Astrocyte of the hippocampus (primary cell): Measurements from ENCODE around the gene CDH26.
A peak's percentile ranks its signal among the peaks of the same experiment; 100 is the strongest.

Experiments
- DNase-seq: peaks from one replicate; pipeline ENCODE4 v3.0.0; 2011; ENCODE audit warnings: low read depth, low spot score

The CDH26 gene

DNA sequence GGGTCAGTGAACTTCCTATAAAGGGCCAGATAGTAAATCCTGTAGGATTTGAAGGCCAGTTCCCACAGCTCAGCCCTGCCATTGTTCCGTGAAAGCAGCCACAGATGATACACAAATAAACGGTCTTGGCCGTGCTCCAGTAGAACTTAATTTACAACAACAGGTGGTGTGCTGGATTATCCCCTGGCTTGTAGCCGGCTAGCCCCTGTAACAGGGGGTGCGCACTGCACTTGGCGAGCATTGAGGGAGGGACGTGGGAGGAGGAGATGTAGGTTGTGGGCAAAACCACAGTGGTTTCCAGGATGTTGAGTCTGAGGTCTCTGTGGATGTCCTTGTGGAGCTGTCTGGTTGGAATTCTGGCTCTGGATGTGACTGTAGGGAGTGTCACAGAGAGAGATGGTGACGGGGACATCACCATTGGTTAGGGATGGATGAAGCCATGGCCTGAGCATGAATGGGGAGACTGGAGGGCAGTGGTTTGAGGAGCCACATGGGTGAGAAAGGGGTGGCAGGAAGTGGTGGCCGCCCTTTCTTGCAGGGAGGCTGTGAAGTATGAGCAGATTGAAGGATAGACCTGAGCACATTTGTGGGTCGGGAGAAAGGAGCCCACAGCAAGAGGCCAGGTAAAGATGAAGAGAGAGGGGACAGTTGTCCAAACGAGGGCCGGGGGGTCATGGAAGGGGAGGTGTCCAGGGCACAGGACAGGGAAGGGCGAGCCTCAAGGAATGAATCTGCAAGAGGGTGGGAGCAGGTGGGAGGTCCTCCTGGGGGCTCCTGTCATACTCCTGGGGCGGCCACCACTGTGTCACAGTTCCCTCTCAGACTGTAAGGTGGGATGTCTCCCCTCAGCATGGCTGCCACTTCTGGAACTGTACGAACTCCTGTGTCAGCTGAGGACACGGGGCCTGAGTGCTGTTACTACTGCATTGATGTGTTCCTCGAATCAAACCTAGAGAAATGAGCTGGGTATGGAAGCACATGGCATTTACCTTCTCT lies 53.6 kb downstream of the CDH26 start:
- DNase-seq, result no peak

DNA sequence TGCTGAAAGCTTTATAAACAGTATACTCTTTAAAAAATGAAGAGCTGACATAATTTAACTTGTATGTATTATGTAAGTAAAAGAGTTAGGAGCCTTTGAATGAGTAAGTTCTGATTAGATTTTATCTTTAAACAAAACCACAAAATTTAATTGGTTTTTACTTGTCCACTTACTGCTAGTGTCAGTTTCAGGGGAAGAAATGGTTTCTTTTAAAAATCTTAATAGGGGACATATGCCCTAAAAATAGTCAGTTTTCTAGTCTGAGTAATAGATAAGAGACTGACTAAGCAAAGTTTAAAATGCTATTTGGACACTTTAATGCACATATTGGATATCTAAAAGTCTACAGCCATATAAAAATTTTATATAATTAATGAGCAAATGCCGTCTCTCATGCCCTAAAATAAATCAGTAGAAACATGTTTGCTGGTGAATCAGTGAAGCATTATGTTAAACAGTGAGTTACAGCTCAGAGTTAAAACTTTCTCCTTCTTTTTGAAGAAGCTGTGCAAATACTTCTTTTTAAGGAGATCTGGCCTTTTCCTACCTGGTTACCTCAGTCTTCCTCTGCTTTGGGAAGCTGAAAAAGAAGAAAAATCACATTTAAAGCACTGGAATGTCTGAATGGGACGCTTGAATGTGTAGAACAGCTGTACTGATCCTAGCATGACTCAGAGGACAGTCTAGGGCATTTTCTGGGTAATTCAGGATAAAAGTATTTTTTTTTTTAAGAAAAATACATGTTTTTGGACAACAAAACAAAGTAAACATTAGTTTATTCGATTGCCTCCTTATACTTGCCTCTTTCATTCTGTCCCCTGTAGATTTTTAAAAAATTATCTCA lies 55.3 kb downstream of the CDH26 start:
- no peak for DNase-seq

DNA sequence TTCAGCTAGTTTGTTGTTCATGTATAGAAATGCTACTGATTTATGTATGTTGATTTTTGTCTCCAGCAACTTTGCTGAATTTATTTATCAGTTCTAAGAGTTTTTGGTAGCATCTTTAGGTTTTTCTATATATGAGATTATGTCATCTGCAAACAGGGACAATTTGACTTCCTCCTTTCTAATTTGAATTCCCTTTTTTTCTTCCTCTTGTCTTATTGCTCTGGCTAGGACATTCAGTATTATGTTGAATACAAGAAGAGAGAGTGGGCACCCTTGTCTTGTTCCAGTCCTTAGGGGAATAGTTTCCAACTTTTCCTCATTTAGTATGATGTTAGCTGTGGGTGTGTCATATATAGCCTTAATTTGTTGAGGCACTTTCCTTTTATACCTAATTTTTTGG lies 58.2 kb downstream of the CDH26 start:
- DNase-seq, result no peak

GRCh38 chr20:60020251-60020650 lies 62.0 kb downstream of the CDH26 start:
- DNase-seq, result no peak

DNA sequence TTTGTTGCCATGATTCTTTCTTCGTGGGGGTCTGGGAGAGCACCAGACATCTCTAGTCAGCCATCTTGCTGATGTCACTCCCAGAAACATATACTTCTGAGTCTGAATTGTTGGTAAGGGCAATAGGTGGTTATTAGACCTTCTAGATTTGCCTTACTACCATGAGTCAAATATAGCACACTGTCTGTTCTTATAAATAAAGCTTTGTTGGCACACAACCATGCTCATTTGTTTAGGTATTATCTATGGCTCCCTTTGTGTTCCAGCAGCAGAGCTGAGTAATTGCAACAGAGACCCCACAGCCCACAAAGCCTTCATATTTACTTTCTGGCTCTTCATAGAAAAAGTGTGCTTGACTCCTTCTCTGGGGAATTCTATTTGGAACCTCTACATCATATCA lies 62.9 kb downstream of the CDH26 start:
- DNase-seq, result no peak

DNA sequence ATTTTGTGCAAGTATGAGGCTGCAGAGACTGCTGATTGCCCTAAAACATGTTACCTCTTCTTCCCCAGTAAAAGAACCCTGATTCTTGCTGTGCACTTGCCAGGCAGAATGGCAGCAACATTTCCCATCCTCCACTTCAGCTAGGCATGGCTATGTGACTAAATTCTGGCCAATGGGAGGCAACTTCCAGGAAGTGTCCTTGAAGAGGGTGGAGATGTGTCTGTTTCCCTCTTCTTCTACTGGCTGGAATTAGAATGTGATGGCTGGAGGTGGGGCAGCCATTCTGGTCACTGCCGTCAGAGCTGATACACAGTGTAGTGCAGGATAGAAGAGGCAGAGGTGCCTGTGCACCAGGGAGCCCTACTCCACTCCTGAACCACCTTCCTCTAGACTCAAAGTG lies 64.6 kb downstream of the CDH26 start:
- DNase-seq, result no peak

DNA sequence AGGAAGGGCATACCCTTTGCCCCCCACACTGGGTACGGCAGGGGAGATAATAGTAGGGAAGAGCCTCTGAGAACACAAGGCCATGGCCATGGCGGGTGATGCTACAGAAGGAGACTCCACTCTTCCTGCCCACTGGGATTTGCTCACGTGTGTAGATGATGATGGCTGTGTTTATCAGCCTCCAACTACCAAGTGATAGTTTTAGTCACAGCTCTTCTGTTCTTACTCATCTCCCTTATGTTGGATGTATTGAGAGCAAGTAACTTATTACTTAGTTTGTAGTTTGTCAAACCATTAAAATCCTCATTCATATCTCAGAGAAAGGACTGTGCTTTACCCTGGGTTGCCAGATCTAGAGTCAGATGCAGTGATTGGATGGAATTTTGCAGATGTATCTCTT lies 66.0 kb downstream of the CDH26 start:
- no peak for DNase-seq

DNA sequence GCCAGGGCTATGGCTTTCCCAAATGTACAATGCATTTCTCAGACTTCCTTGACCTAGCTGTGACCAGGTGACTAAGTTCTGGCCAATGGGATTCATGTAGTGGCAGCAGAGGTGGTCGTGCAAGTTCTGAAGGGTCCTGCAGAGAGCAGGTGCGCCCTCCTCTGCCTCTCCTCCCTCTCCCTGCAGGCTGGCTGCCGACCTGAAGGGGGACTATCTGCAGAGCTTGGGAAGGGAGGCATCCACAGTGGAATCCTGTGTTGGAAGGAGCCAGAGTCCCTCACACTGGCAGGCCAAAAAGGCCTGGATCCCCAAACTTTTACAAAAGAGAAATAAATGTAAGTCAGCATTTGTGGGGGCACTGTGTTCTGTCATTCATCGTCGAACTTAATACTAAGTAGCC lies 66.6 kb downstream of the CDH26 start:
- no peak for DNase-seq

DNA sequence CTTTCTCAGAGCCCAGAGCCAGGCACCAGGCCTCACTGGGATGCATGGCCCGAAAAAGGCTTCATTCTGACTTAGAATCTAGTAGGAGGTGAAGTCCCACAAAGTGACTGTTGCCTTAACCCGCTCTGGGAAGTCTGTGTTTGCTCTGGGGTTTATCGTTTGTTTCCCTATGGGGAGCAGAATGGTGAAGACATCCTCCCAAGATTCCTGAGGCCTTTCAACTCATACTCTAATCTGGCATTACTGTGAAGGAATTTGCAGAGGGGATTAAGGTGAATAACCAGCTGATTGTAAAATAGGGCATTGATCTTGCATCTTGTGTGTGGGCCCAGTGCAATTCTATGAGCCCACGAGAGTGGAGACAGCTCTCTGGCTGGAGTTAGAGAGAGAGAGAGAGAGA lies 67.8 kb downstream of the CDH26 start:
- no peak for DNase-seq

DNA sequence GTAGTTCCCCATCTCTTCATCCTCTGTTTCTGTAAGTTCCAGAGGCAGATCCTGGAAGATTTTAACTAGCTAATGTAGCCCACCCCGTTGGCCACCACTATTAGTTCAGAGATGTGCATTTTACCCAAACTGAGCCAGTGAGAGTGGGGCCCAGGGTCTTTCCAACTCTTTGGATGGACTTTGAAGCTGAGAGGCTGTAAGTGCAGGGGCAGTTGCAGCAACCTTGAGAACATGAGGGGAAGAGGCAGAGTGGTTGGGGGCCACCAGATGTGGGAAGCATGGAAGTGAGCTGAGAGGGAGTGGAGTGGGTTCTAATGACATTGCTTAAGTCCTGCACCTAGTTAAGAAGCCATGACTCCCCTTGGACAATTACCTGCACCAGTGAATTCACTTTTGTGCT lies 72.2 kb downstream of the CDH26 start:
- DNase-seq, result no peak

GRCh38 chr20:60031107-60031506 lies 72.9 kb downstream of the CDH26 start:
- no peak for DNase-seq

- DNase-seq, result peak; percentile 58
Observed at GRCh38 chr20:60034231-60035110, 76.2 kb downstream of the CDH26 start.

DNA sequence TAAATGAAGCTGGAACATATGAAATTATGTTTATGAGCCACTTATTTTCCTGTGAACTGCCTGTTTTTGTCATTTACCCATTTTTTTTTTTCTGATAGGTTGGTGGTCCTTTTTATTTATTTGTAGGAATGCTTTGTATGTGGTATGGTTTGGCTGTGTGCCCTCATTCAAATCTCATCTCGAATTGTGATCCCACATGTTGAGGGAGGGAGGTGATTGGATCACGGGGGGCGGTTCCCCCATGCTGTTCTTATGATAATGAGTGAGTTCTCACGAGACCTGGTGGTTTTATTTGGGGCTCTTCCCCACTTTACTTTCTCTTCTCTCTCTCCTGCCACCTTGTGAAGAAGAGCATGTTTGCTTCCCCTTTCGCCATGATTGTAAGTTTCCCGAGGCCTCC lies 77.3 kb downstream of the CDH26 start:
- DNase-seq, result peak; percentile 46

DNA sequence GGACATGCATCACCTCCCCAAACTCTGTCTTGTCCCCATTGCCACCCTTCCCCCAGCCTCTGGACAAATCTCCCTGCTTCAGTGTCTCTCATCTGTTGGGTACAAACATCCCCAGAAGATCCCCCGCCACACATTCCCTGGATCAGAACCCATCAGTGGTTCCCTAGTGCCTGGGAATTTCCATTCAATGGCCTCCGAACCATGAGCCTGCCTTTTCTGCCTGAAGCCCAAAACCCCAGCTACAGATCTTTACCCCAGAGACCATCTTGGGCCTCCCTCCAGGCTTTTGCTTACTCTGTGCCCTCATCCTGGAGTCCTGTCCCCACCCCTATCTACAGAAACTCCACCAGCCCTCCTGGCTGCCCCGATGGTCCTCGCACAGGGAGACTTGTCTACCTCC lies 78.1 kb downstream of the CDH26 start:
- DNase-seq, result no peak

DNA sequence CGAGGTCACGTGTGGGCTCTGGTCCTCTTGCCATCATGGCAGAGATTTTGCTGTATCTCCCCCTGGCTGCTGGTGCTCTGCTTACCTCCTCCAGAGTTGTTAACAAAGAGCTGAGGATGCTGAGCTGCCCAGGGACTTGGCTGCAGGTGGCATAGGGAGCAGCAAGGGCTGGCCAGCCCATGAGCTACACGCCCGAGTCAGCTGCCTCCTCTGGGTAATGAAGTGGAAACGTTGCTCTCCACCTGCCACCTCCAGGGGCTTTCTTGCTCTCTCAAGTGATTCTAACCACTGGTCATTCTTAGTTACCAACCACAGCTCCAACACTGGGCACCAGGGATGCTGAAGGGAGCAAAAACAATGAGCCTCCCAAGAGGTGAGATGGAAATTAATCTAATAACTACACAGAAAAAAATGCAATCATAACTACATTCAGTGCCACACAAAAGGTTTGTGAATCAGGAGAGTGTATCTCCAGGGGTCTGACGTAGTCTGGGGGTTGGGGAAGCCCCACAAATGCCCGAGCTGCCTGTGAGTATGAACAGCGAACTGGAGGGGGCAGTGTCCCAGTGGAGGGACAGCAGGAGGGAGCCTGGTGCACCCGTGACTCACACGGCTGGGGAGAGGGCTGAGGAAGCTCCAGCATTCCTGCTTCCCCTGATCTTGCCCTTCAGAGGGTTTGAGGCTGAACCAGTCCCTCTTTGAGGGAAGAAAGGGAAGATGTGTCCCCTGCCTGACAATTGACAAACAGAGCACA lies 78.7 kb downstream of the CDH26 start:
- peak; percentile 67 for DNase-seq

GRCh38 chr20:60038400-60039008 lies 80.3 kb downstream of the CDH26 start:
- no peak for DNase-seq

DNA sequence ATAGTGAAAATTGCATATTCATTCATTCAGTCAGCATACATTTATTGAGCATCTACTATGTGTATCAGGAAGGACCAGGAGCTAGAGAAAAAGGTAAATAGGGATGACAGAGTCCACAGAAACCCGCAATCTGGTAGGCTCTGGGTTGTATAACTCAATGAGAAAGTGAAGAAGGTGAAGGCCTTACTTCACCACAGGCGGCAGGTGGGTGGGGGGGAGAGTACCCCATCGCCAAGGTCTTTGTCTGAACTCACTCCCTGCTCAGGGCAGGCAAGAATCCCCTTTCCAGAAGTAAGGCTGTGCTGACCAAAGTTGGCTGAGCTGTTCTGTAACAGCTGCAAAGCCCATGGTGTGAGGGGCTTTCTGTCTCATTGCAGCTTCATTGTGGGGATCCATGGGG lies 81.3 kb downstream of the CDH26 start:
- DNase-seq, result no peak

DNA sequence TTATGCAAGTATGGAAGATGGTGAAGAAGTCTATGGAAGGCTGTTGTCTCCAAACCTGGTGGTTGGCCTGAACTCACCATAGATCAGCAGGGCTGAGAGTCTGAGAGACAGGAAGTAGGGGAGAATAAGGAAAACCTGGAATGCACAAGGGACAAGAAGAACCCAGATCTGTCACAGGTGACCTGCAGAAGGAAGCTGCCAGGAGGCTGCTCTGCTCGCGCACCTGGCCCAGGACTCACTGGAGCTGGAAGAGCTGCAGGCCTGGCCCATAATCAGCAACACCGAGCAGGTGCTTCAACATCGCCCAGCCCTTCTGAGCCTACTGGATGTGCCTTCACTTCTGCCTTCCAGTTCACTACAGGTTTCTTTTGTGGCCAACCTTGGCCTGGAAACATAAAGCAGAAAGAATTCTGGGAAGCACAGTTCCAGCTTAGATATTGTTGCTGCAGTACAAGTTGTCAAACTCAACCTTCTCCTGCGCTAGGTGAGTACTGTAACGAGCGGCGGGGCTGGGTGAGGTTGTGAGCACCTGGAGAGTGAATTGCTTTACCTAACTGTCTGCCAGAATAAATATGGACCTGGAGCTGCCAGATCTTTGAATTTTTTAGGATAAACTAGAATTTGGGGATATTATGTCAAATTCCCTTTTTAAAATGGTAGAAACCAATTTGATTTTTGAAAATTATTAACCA lies 82.4 kb downstream of the CDH26 start:
- no peak for DNase-seq

GRCh38 chr20:60041436-60042165 lies 83.4 kb downstream of the CDH26 start:
- DNase-seq, result peak; percentile 83
